HCT116 (cell line): ENCODE data around the gene DCLRE1A. TPM values are rescaled to one million over a fixed set of nuclear protein-coding genes. Genes with fewer than 3 reads are reported as not detected.

Source experiments
- ATAC-seq: fragments of 200-7000 bp; cut with Tn5 transposase; 2 replicates; pipeline ENCODE4 v1.9.1; 2020; ENCODE audit warnings: mild to moderate bottlenecking, moderate library complexity
- BruUV-seq: library from RNA; stranded (reverse); fragments of 400-500 nt; replicated peaks from 2 replicates; lab custom pipeline; 2021; lab: Mats Ljungman, UMichigan
- CTCF ChIA-PET: fragments of 300-600 bp; sonication (Branson Sonifier 250); formaldehyde crosslinking; loops from one replicate; lab custom pipeline; 2021; ENCODE audit warnings: antibody characterized with exemption; lab: Charles Lee
- POLR2A ChIA-PET: fragments of 300-600, 350-600 bp; sonication (Branson Sonifier 250); formaldehyde crosslinking; loops from one replicate; lab custom pipeline; 2021; ENCODE audit warnings: antibody characterized with exemption; lab: Charles Lee
- RAD21 ChIA-PET, 2 experiments: fragments of 300-600 bp; sonication (Branson Sonifier 250); formaldehyde crosslinking; loops; one replicate each; lab custom pipeline; 2023; ENCODE audit warnings: low total read pairs in 2 of 2; ENCODE audit not compliant: uncharacterized antibody in 2 of 2, unreplicated experiment in 2 of 2, low non-redundant PET in 1 of 2; lab: Charles Lee
- DNase-seq: peaks from one replicate; pipeline ENCODE4 v3.0.0-alpha.2; 2010; ENCODE audit warnings: low read depth, low spot score
- H2AFZ ChIP-seq: fragments of 200-600 bp; shearing (Covaris generic), sonication (generic); 2 replicates; pipeline ENCODE4 v1.6.1; 2017; ENCODE audit warnings: low read depth, mixed run types, mixed read lengths, antibody characterized with exemption, low read length; ENCODE audit not compliant: poor library complexity, severe bottlenecking
- H3K27ac ChIP-seq: 2 replicates; pipeline ENCODE4 v1.5.1; 2012; ENCODE audit warnings: low read depth, low read length
- H3K27me3 ChIP-seq: fragments of 200-600 bp; sonication (generic); 2 replicates; pipeline ENCODE4 v1.6.1; 2016; ENCODE audit warnings: mixed run types, low read length, mixed read lengths; ENCODE audit not compliant: insufficient read depth
- H3K36me3 ChIP-seq, 2 experiments: fragments of 200-500 bp in 1 of 2; fragments of 200-600 bp in 1 of 2; sonication (Bioruptor generic) in 1 of 2; sonication (generic) in 1 of 2; 2 replicates each; pipeline versions ENCODE4 v1.5.1 to v1.6.1; 2014 to 2016; ENCODE audit warnings: low read length in 2 of 2, inconsistent platforms in 1 of 2, mixed read lengths in 1 of 2, mixed run types in 1 of 2; ENCODE audit not compliant: insufficient read depth in 2 of 2, control insufficient read depth in 1 of 2
- H3K4me1 ChIP-seq, 2 experiments: fragments of 200-600 bp in 1 of 2; sonication (generic) in 1 of 2; 2 replicates each; pipeline versions ENCODE4 v1.5.1 to v1.6.1; 2012 to 2017; ENCODE audit warnings: low read length in 2 of 2, inconsistent platforms in 1 of 2, mild to moderate bottlenecking in 1 of 2, mixed read lengths in 1 of 2, mixed run types in 1 of 2, moderate library complexity in 1 of 2; ENCODE audit not compliant: insufficient read depth in 2 of 2, control insufficient read depth in 1 of 2
- H3K4me2 ChIP-seq: fragments of 200-600 bp; sonication (generic); 2 replicates; pipeline ENCODE4 v1.6.1; 2017; ENCODE audit warnings: mixed run types, low read length, mixed read lengths
- H3K4me3 ChIP-seq, 2 experiments: fragments of 200-600 bp in 1 of 2; sonication (generic) in 1 of 2; replicated peaks in 1 of 2; 2 replicates each; pipeline ENCODE4 v1.5.1; 2011 to 2016; ENCODE audit warnings: low read length in 2 of 2, control low read depth in 1 of 2, low read depth in 1 of 2, mild to moderate bottlenecking in 1 of 2, mixed read lengths in 1 of 2, mixed run types in 1 of 2
- H3K79me2 ChIP-seq: fragments of 200-600 bp; sonication (generic); 2 replicates; pipeline ENCODE4 v1.6.1; 2017; ENCODE audit warnings: mild to moderate bottlenecking, mixed run types, low read length, moderate library complexity, mixed read lengths; ENCODE audit not compliant: insufficient read depth
- H3K9ac ChIP-seq: fragments of 200-600 bp; sonication (generic); 2 replicates; pipeline ENCODE4 v1.6.1; 2016; ENCODE audit warnings: low read length, mixed read lengths
- H3K9me2 ChIP-seq: fragments of 200-600 bp; sonication (generic), shearing (Covaris generic); 2 replicates; pipeline ENCODE4 v1.6.1; 2017; ENCODE audit warnings: mixed run types, mild to moderate bottlenecking, moderate library complexity; ENCODE audit not compliant: insufficient read depth
- H3K9me3 ChIP-seq, 2 experiments: fragments of 200-500 bp in 1 of 2; fragments of 200-600 bp in 1 of 2; sonication (Bioruptor generic) in 1 of 2; sonication (generic) in 1 of 2; 2 replicates each; pipeline ENCODE4 v1.6.1; 2014 to 2017; ENCODE audit warnings: low read length in 2 of 2, mixed read lengths in 2 of 2, inconsistent platforms in 1 of 2, low read depth in 1 of 2, mild to moderate bottlenecking in 1 of 2, mixed run types in 1 of 2, moderate library complexity in 1 of 2; ENCODE audit not compliant: control insufficient read depth in 1 of 2, insufficient read depth in 1 of 2
- H4K20me1 ChIP-seq: fragments of 200-600 bp; sonication (generic), shearing (Covaris generic); 2 replicates; pipeline ENCODE4 v1.6.1; 2017; ENCODE audit warnings: mixed run types, mild to moderate bottlenecking, moderate library complexity; ENCODE audit not compliant: insufficient read depth
- CTCF ChIP-seq, 3 experiments: fragments of 200-600 bp in 1 of 3; sonication (generic) in 1 of 3; IDR thresholded peaks in 2 of 3; conservative IDR thresholded peaks in 1 of 3; 2 replicates each; pipeline ENCODE4 v1.5.1; 2012 to 2017; ENCODE audit warnings: low read depth in 2 of 3, low read length in 2 of 3, antibody characterized with exemption in 1 of 3, borderline replicate concordance in 1 of 3, control low read depth in 1 of 3, mild to moderate bottlenecking in 1 of 3, mixed read lengths in 1 of 3, mixed run types in 1 of 3, moderate library complexity in 1 of 3; ENCODE audit not compliant: insufficient read depth in 1 of 3
- ELF1 ChIP-seq: IDR thresholded peaks from 2 replicates; pipeline ENCODE4 v1.6.1; 2012; ENCODE audit warnings: low read depth, borderline replicate concordance
- MAX ChIP-seq: IDR thresholded peaks from 2 replicates; pipeline ENCODE4 v1.6.1; 2012
- POLR2AphosphoS5 ChIP-seq: IDR thresholded peaks from 2 replicates; pipeline ENCODE4 v1.6.1; 2011; ENCODE audit warnings: mild to moderate bottlenecking, low read depth, low read length, moderate library complexity
- RAD21 ChIP-seq: IDR thresholded peaks from 2 replicates; pipeline ENCODE4 v1.6.1; 2012; ENCODE audit warnings: low read depth, mild to moderate bottlenecking
- ZBTB33 ChIP-seq: IDR thresholded peaks from 2 replicates; pipeline ENCODE4 v1.6.1; 2011; ENCODE audit warnings: mild to moderate bottlenecking, low read length, moderate library complexity; ENCODE audit not compliant: insufficient replicate concordance; ENCODE audit errors: extremely low read depth
- ZFX ChIP-seq: fragments of 450-650 bp; IDR thresholded peaks from 2 replicates; pipeline ENCODE4 v1.6.1; 2017
- ZNF274 ChIP-seq: fragments of 200-500 bp; sonication (Bioruptor generic); IDR thresholded peaks from 2 replicates; pipeline ENCODE4 v1.6.1; 2014; ENCODE audit warnings: mild to moderate bottlenecking, low read depth, low read length, inconsistent platforms
- intact Hi-C: fragments of 100-400 bp; cut with micrococcal nuclease; formaldehyde crosslinking; loops from 2 replicates; pipeline ENCODE4 v1.10.0; 2022
- total RNA-seq: library from RNA; stranded (reverse); gene quantifications from one replicate; pipeline ENCODE4 v1.2.1, GENCODE V29; 2021; ENCODE audit not compliant: unreplicated experiment

DCLRE1A gene
- total RNA-seq, 1 experiment from 2014 or later, result 13.9 TPM

- CTCF ChIA-PET, result no interaction called here
- BruUV-seq, result no TSS peak
These were observed 7.8 kb downstream of the DCLRE1A start for GRCh38 chr10:113846036-113846435.

More at GRCh38 chr10:113846036-113846435, 7.8 kb downstream of the DCLRE1A start:
- Histone ChIP-seq H3K4me1 (no peaks in the 10 kb centered on the region), H3K9ac (no peak overlapping the region), H3K79me2 (no peaks in the 10 kb centered on the region), H3K27ac (no peak overlapping the region), H3K27me3 (no peaks in the 10 kb centered on the region), H4K20me1 (no peaks in the 10 kb centered on the region), H3K9me3 (no peaks in the 10 kb centered on the region), H3K9me2 (no peaks in the 10 kb centered on the region), H3K4me2 (no peak overlapping the region), H2AFZ (no peak overlapping the region), H3K4me3 (no peak overlapping the region), H3K36me3 (peaks cover 9 to 10% of the 10 kb centered on the region in 2 experiments; a peak in 2 of 4 replicates)
- TF ChIP-seq ZFX, result no peak
- TF ChIP-seq RAD21, result no peak
- no peak for TF ChIP-seq MAX
- TF ChIP-seq CTCF (IDR thresholded peaks at IDR 0.05 in 2 of 3, conservative IDR thresholded peaks at IDR 0.05 in 1 of 3; ENCODE audit: borderline replicate concordance in 1 of 3, insufficient read depth in 1 of 3, low read depth in 2 of 3, low read length in 2 of 3), result no peak
- no peak for TF ChIP-seq ELF1
- TF ChIP-seq ZBTB33, result no peak
- TF ChIP-seq ZNF274, result no peak
- TF ChIP-seq POLR2AphosphoS5, result no peak
- RAD21 ChIA-PET, result no interaction called here
- POLR2A ChIA-PET, result no interaction called here
- DNase-seq (no peak), ATAC-seq (no peak)
- intact Hi-C loops, result no loop called here
